ENCODE data around the gene CAPSL.

CAPSL gene

DNA sequence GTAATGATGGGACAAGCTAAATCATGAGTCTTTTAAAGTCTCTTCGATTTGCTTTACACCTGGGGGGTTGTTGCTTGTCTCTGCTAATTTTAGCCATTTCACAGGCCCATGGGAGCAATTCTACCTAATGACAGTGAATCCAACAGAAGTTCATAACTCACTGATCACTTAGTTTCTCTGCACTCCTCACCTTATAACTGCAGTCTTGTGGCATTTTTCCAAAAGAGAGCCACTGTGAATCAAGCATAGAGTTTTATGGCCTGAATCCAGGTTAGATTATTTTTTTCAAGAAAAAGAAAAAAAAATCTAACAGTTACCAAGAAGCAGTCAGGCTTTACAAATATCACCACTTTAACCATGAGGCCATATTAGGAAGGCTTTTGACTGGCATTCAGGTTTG, 83.2 kb downstream of the CAPSL start:
- Histone ChIP-seq H3K79me2 (ENCODE audit: low read length) (no peaks in the 10 kb centered on the region), H4K20me1 (ENCODE audit: insufficient read depth, low read length) (no peaks in the 10 kb centered on the region), H2AFZ (ENCODE audit: low read length) (no peak overlapping the region), H3K4me1 (ENCODE audit: low read length) (peaks cover 12% of the 10 kb centered on the region), H3K9me3 (replicated peaks; ENCODE audit: insufficient read depth, low read length) (no peaks in the 10 kb centered on the region), H3K4me3 (ENCODE audit: low read length) (no peak overlapping the region), H3K9ac (ENCODE audit: low read length) (no peak overlapping the region), H3K27me3 (replicated peaks; ENCODE audit: insufficient read depth, low read length) (no peaks in the 10 kb centered on the region), H3K9me2 (replicated peaks; ENCODE audit: insufficient read depth, low read length) (no peaks in the 10 kb centered on the region), H3K4me2 (ENCODE audit: low read depth, low read length) (no peak overlapping the region), H3K36me3 (replicated peaks; ENCODE audit: insufficient read depth, low read length) (no peaks in the 10 kb centered on the region), H3K27ac (ENCODE audit: low read length) (no peak overlapping the region), H3F3A (ENCODE audit: insufficient read depth, low read length) (no peaks in the 10 kb centered on the region)
- DNase-seq: no peak
- TF ChIP-seq, protein P1, sequence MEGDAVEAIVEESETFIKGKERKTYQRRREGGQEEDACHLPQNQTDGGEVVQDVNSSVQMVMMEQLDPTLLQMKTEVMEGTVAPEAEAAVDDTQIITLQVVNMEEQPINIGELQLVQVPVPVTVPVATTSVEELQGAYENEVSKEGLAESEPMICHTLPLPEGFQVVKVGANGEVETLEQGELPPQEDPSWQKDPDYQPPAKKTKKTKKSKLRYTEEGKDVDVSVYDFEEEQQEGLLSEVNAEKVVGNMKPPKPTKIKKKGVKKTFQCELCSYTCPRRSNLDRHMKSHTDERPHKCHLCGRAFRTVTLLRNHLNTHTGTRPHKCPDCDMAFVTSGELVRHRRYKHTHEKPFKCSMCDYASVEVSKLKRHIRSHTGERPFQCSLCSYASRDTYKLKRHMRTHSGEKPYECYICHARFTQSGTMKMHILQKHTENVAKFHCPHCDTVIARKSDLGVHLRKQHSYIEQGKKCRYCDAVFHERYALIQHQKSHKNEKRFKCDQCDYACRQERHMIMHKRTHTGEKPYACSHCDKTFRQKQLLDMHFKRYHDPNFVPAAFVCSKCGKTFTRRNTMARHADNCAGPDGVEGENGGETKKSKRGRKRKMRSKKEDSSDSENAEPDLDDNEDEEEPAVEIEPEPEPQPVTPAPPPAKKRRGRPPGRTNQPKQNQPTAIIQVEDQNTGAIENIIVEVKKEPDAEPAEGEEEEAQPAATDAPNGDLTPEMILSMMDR (IDR thresholded peaks at IDR 0.05; ENCODE audit: low read length): no peak
- TF ChIP-seq EZH2phosphoT487 (IDR thresholded peaks at IDR 0.05; ENCODE audit: low read length): no peak
- no peak for TF ChIP-seq EZH2 (optimal IDR thresholded peaks at IDR 0.05; ENCODE audit: low read depth, low read length)

All from MM.1S (cell line).